Measurements from ENCODE around the gene OGG1.
A peak's percentile ranks its signal among the peaks of the same experiment; 100 is the strongest.

OGG1 gene

DNA sequence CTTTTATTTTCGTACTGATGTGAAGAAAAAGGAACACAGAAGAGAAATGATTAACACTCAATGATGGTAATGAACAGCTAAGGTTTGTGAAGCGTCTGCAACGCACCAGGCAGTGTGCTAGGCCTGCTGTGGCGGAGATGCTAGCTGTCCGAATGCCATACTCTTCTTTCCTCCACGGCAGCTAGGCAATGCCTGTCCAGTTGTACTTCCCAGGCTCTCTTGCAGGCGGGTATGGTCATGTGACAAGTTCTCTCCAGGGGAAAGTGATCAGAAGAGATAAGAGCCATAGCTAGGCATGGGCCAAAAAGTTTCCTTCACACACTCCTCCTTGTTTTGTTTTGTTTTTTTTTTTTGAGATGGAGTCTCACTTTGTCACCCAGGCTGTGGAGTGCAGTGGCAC, 35.9 kb downstream of the OGG1 start:
- DNase-seq (ENCODE audit: low read depth, low spot score), result no peak

GRCh38 chr3:9786209-9786739, 36.5 kb downstream of the OGG1 start:
- no peak for DNase-seq (ENCODE audit: low read depth, low spot score)

GRCh38 chr3:9786825-9787669, 37.3 kb downstream of the OGG1 start:
- DNase-seq (ENCODE audit: low read depth, low spot score), result no peak

GRCh38 chr3:9787714-9788113, 38.0 kb downstream of the OGG1 start:
- DNase-seq (ENCODE audit: low read depth, low spot score), result no peak

DNA sequence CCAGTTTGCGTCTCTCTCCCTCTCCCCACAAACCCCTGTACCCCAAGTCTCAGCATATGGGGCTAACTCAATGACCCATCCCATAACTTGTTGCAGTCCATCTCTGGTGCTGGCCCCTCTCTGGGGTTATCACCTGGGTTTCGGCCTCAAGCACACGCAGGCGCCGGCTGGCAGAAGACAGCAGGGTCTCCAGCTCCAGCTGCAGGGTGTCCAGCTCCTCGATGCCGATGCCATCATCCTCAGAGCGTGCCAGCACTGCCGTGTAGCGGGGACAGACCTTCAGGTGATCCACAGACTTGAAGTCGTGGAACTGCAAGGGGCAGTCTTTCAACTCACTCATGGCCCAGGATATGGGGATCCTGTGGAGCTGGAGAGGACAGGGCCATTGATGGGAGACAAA, 41.4 kb downstream of the OGG1 start:
- DNase-seq (ENCODE audit: low read depth, low spot score), result no peak

DNA sequence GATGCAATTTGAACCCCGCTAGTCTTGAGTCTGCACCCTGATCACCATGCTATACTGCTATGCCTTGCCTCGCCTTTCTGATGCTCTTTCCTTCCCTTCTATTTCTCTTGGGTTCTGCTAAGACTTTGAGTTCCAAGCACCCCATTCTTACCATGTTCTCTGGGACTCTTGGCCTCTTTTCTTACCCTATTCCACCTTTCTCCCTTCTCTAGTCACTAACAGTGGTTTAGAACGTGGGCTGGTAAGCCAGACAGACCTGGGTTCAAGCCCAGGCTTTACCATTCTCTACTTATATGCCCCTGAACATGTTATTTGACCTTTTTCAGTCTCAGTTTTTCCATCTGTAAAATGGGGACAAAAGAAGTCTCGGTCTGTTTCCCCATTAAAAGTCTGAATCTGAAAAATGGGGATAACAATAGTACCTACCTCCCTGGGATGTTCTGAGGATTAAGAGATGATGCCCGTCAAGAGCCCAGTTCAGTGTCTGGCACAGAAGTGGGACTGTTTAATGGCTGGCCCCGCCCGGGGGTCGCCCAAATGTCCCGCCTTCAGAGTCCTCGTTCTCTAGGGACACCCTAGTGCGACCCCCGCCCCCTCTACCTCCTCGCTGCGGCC, 42.1 kb downstream of the OGG1 start:
- DNase-seq (ENCODE audit: low read depth, low spot score), result no peak

DNA sequence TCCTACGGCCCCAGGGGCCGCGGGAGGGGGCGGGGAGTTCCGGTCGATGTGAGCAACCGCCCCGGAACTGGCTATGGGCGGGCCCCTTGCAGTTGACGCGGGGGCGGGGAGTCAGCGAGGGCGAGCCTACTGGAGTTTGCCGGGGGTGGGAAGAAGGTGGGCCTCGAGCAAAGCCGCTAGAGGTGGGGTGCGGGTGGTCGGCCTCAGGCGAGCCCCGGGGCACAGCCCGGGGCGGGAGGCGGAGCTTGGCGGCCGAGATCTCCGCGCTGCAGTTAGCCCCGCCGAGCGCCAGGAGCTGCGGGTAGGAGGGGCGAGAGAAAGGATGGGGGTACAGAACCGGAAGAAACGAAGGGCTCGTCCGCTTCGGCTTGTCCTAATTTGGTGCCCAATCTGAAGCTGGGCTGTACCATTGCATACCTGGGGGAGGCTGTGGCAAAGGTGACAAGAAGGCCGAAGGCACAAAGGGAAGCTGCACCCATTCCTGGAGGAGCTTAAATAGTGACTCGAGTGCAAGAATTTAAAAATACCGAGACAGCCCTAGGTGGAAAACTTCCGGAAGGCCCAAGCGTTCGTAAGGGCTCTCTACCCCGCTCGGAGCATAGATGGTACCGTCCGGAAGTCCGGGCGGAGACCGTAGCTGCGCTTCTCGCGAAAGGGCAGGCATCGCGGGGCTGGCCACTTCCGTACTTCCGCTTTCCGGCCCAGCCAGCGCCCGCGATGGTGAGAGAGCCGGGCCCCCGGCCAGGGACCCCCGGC, 42.8 kb downstream of the OGG1 start, which contains the start of the genes ARPC4 and TADA3:
ARPC4 (plus strand) TSS at position 678 of the 756 bp plus-strand sequence; CDS start at position 718, 40 bp downstream.
TADA3 (minus strand) TSS at position 69 of the 756 bp plus-strand sequence. CDS start 1,007 bp downstream, outside the sequence.
- peak; percentile 83 for DNase-seq (ENCODE audit: low read depth, low spot score)

GRCh38 chr3:9793161-9793781, 43.5 kb downstream of the OGG1 start:
- DNase-seq (ENCODE audit: low read depth, low spot score), result no peak

DNA sequence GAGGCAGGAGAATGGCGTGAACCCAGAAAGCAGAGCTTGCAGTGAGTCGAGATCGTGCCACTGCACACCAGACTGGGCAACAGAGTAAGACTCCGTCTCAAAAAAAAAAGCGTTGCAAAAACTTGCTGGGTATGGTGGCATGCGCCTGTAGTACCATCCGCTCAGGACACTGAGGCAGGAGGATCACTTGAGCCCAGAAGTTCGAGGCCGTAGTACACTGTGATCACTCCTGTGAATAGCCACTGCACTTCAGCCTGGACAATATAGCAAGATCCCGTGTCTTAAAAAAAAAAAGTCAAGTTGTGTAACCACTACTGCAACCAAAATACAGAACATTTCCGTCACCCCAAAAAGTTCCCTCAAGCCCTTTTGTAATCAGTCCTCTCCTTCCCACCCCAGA, 44.6 kb downstream of the OGG1 start:
- DNase-seq (ENCODE audit: low read depth, low spot score), result no peak

GRCh38 chr3:9795207-9795606, 45.5 kb downstream of the OGG1 start:
- DNase-seq (ENCODE audit: low read depth, low spot score), result no peak

DNA sequence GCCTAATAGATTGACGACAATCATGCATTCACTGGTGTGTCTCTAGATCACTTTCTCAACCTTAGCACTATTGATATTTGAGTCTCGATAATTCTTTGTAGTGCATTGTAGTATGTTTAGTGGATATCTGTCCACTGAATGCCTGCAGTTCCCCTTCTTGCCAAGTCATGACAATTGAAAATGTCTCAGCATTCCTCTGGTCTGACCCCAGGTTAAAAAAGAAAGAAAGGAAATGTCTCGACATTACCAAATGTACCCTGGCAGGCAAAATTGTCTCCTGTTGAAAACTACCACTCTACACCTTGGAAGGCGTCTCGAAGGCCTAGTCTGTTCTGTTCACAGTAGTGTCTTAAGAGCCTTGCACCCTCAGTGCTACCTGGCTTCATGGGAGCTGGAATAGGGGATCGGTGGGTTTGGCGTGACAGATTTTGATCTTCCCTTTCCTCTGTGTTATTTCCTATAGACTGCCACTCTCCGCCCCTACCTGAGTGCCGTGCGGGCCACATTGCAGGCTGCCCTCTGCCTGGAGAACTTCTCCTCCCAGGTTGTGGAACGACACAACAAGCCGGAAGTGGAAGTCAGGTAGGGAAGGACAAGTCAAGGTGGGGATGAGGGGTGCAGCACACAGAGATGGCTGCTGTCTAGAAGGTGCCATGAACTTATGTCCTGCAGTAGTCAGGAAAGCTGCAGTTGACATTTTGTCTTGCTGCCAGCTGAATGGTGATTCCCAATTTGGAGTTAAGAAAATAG, 47.6 kb downstream of the OGG1 start:
- DNase-seq (ENCODE audit: low read depth, low spot score), result no peak

DNA sequence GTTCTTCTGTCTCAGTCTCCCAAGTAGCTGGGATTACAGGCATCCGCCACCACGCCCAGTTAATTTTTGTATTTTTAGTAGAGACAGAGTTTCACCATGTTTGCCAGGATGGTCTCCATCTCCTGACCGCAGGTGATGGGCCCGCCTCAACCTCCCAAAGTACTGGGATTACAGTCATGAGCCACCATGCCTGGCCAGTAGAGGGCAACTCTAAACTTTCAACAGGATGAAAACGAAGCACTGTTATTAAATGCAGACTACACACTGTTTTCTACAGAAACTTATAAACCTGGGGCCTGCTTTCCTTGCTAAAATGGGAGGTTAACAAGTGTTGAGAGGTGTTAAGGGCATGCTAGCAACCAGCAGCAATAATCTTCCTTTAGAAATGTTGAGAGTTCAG, 50.8 kb downstream of the OGG1 start:
- DNase-seq (ENCODE audit: low read depth, low spot score), result no peak

GRCh38 chr3:9803494-9803893, 53.7 kb downstream of the OGG1 start:
- DNase-seq (ENCODE audit: low read depth, low spot score), result no peak

GRCh38 chr3:9804996-9805395, 55.2 kb downstream of the OGG1 start:
- DNase-seq (ENCODE audit: low read depth, low spot score), result no peak

- no peak for DNase-seq (ENCODE audit: low read depth, low spot score)
Observed at GRCh38 chr3:9806137-9806536, 56.4 kb downstream of the OGG1 start.
